Measurements from ENCODE around the gene OXLD1.
A peak's percentile ranks its signal among the peaks of the same experiment; 100 is the strongest.

OXLD1 gene

GRCh38 chr17:81701288-81702071, 35.1 kb upstream of the OXLD1 start:
- DNase-seq = peak; percentile 35

DNA sequence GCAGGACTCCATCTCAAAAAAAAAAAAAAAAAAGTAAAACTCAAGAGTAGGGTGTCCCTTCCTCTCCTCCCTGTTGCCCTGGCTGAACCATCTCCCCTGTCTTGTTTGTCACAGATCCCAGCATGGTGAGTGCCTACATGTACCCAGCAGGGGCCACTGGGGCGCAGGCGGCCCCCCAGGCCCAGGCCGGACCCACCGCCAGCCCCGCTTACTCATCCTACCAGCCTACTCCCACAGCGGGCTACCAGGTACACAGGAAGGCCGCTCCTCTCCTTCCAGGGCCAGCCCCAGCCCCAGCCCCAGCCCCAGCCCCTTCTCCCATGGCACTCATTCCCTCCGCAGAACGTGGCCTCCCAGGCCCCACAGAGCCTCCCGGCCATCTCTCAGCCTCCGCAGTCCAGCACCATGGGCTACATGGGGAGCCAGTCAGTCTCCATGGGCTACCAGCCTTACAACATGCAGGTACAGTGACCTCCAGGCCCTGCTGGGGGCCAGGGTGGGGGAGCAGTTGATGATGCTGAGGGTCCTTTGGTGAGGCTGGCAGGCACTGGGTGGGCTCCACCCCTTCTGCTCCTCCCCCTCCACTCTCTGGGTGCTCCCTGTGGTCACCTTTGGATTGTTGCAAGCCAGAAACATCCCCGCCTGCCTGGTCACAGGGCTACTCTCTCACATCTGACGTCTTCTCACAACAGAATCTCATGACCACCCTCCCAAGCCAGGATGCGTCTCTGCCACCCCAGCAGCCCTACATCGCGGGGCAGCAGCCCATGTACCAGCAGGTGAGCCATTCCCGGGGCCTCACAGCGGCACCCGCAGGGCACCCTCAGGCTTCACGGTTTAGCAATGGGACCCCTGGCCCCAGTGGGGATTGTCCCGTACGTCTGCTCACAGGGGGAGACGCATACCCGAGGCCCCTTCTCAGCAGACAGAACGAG, 34.2 kb upstream of the OXLD1 start:
- DNase-seq = no peak

DNA sequence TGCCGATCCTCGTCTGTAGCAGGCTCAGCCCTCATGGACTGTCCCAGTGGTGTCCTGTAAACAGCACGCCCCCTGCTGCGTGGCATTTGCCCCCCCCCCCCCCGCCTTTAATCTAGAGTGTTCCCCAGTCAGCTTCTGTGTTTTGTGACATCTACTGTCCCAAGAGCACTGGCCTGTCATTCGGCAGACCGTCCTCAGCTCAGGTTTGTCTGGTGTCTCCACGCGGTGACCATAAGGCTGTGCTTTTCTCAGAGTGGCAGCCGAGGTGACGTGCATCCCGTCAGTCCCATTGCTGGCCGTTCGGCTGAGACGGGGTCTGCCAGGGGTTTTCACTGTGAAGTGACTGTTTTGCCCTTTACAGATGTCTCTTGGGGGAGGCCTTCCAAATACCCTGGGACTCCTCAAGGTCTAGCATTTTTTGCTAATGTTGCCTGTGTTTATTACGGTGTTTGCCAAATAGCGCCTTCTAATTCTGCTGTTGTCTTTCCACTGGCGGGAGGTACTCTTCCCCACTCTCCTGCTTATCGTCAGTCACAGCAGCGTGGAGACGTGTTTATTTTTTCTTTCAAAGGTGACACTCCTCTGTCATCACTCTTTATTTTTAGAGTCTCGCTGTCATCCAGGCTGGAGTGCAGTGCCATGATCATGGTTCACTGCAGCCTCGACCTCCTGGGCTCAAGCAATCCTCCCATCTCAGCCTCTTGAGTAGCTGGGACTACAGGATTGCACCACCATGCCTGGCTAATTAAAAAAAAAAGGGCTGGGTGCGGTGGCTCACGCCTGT, 31.0 kb upstream of the OXLD1 start:
- no peak for DNase-seq

GRCh38 chr17:81696218-81696941, 30.0 kb upstream of the OXLD1 start:
- no peak for DNase-seq

GRCh38 chr17:81695801-81696200, 29.4 kb upstream of the OXLD1 start:
- DNase-seq = no peak

DNA sequence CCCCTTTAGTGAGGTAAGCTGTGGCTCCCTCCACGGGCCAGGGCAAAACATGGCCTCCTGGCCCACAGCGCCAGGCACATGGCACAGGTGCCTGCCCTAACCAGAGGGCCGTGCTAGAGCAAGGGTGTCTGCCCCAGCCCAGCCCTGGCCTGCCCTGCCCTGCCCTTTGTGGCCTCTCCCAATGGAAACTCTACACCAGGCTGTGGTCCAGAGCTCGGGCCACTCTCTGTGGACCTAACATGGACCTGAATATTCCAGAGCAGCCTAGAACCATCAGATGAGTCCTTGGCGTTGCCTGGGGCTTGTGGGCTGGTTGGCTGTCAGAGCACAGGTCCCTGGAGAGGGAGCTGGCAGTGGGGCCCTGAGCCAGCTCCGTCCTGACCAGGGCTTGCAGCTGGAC, 28.8 kb upstream of the OXLD1 start:
- DNase-seq = no peak

DNA sequence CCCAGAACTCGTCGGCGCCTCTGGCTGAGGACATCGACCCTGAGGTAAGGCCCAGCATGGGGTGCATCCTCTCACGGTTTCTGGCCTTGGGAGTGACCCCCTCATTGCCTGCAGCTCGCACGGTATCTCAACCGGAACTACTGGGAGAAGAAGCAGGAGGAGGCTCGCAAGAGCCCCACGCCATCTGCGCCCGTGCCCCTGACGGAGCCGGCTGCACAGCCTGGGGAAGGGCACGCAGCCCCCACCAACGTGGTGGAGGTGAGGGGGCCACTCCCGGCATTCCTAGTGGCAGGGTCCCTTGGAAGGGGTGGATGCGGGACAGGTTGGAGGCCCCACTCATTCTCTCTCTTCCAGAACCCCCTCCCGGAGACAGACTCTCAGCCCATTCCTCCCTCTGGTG, 28.4 kb upstream of the OXLD1 start:
- no peak for DNase-seq

DNA sequence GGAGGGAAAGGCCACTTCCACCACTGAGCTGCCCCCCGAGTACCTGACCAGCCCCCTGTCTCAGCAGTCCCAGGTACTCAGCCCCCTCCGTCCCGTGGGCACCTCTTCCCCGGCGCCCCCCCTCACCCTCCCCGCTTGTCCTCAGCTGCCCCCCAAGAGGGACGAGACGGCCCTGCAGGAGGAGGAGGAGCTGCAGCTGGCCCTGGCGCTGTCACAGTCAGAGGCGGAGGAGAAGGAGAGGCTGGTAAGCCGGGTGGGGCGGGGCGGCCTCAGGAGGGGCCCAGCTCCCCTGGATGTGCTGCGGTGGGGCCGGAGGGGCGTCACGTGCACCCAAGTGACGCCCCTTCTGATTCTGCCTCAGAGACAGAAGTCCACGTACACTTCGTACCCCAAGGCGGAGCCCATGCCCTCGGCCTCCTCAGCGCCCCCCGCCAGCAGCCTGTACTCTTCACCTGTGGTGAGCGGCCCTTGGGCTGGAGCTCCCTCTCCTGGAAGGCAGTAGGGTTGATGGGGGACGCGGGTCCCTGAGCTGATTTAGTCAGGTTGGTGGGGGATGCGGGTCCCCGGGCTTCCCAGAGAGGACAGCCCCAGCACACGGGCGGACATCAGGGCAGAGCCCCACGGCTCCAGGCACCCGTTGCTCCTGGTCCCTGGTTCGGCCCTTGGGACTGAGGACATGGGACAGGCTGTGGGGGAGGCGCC, 27.3 kb upstream of the OXLD1 start:
- DNase-seq = no peak

GRCh38 chr17:81691608-81692007, 25.2 kb upstream of the OXLD1 start:
- DNase-seq = no peak

DNA sequence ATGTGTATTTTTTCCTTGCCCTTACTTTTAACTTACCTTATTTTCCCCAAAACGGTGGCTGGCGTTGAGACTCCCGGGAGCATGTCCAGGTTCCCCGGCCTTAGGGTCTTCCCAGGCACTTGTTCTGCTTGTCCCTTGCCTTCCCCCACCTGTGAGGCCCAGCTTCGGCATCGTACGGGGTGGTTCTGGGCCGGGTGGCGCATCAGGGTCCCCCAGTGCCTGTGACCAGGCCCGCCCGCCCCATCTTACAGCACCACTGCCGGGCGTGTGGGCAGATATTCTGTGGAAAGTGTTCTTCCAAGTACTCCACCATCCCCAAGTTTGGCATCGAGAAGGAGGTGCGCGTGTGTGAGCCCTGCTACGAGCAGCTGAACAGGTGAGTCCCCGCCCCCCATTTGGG, 24.8 kb upstream of the OXLD1 start:
- DNase-seq = no peak

- no peak for DNase-seq
Measured at GRCh38 chr17:81690549-81690948, 24.1 kb upstream of the OXLD1 start.

DNA sequence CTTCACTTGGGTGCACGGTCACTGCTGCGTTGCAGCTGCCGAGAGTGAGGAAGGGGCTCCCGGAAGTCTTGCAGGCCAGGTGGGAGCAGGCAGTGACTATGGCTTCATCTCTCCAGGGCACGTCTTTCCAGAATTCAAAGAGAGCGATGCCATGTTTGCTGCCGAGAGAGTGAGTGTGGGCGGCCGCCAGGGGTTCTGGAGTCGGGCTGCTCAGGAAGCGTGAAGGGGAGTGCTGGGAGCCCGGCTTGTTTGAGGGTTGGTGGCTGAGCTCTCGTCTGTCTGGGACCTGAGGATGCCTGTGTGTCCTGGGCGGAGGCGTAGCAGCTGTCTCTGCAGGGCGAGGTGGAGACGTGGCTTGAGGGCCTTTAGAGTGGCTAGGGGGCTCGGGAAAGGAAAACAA, 23.7 kb upstream of the OXLD1 start:
- DNase-seq = no peak

DNA sequence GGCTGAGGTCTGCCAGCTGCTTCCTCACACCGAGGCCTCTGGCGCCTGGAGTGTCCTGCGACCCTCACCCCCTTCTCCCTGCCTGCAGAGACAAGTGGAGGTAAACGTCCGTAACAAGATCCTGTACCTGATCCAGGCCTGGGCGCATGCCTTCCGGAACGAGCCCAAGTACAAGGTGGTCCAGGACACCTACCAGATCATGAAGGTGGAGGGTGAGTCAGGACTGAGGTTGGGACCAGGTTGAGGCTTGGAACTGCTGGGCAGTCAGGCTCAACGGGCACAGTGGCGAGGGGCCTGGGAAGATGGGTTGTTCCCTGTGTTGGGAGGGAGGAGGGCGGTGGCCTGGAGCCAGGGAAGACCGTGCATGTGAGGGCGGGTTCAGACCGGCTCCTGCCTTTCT, 22.2 kb upstream of the OXLD1 start:
- no peak for DNase-seq

GRCh38 chr17:81687770-81688541, 21.6 kb upstream of the OXLD1 start:
- DNase-seq = no peak

- no peak for DNase-seq
Measured at GRCh38 chr17:81686614-81687013, 20.2 kb upstream of the OXLD1 start.

GRCh38 chr17:81685108-81685507, 18.7 kb upstream of the OXLD1 start:
- no peak for DNase-seq

GRCh38 chr17:81684442-81684911, 18.1 kb upstream of the OXLD1 start:
- no peak for DNase-seq

DNA sequence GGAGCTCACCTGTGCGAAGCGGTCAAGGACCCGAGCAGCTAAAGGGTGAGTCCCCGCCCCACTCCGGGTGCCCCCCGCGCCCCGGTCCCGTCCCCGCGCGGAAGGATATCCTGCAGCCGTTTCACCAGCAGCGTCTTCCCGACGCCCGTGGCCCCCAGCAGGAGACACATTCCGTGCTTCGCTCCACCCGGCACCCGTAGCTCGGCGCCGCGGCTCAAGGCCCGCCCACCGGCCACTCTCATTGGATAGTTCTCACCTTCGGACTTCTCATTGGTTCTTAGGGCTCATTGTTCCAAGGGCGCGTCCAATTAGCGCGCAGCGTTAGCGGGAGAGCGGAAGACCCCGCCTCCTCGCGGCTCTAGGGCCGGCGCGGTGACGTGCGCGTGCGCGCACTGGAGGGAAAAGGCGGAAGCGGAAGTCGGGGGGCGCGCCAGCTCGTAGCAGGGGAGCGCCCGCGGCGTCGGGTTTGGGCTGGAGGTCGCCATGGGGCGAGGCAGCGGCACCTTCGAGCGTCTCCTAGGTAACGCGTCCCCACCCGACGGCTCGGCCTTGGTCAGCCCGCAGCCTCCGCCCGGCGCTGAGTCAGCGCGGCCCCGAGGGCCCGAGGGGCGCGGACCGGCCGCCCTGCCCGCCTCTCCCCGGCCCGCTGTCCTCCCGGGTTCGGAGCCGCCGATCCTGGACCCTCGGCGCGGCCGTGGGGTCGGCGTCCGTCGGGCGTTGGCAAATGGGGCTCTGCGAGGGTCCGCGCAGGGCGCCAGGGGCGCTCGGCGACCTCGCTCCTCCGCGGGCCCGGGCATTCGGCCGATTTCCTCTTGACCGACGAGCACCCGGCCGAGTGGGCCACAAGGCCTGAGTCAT, 17.4 kb upstream of the OXLD1 start, which contains the start of the genes ARL16 and HGS:
TSS of gene ARL16 (minus strand) at position 214 of the 858 bp plus-strand sequence. CDS start at position 170, 44 bp downstream.
TSS of gene HGS (plus strand) at position 428 of the 858 bp plus-strand sequence. CDS start at position 484, 56 bp downstream.
- peak; percentile 99 for DNase-seq

DNA sequence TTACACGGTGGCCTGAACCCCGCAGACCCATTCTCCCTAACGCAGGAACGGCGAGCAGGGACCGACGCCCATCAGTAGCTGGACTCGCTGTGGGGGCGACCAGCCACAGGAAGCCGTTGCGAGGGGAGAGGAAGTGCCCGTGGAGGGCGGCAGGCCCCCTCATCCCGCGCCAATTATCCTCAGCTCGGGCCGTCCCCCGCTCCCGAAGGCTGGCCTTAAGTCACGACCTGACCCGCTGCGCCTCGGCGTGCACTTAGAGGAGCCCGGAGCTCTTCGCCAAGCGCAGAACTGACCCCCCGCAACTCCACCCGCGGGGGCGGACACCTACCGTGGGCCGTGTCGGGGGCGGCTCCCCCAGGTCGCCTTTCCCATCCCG, 16.8 kb upstream of the OXLD1 start:
- DNase-seq = no peak
